H1 (cell line): ENCODE data around the gene VPS18. TPM values are rescaled to one million over a fixed set of nuclear protein-coding genes. Genes with fewer than 3 reads are reported as not detected.

Experiments used
- BACH1 ChIP-seq: IDR thresholded peaks from 2 replicates; pipeline ENCODE4 v1.6.1; 2012; ENCODE audit warnings: low read length, improper control_type of control experiment
- CHD7 ChIP-seq: fragments of 300-600 bp; sonication (generic); IDR thresholded peaks from 2 replicates; pipeline ENCODE4 v1.7.1; 2012; ENCODE audit warnings: low read length, moderate library complexity, mild to moderate bottlenecking, inconsistent platforms; ENCODE audit not compliant: insufficient replicate concordance
- EGR1 ChIP-seq: IDR thresholded peaks from 2 replicates; pipeline ENCODE4 v1.6.1; 2011; ENCODE audit warnings: low read depth, low read length, borderline replicate concordance
- GTF2F1 ChIP-seq: IDR thresholded peaks from 2 replicates; pipeline ENCODE4 v1.6.1; 2012; ENCODE audit warnings: low read depth, low read length, improper control_type of control experiment, borderline replicate concordance
- JUND ChIP-seq: IDR thresholded peaks from 2 replicates; pipeline ENCODE4 v1.6.1; 2011; ENCODE audit warnings: mild to moderate bottlenecking, improper control_type of control experiment, low read length
- MAX ChIP-seq: IDR thresholded peaks from 2 replicates; pipeline ENCODE4 v1.6.1; 2012; ENCODE audit warnings: inconsistent platforms
- POU5F1 ChIP-seq: IDR thresholded peaks from 2 replicates; pipeline ENCODE4 v1.6.1; 2011; ENCODE audit warnings: low read depth, mild to moderate bottlenecking, low read length, moderate library complexity
- TAF1 ChIP-seq: IDR thresholded peaks from 2 replicates; pipeline ENCODE4 v1.6.1; 2011; ENCODE audit warnings: mild to moderate bottlenecking, low read depth, low read length
- TAF7 ChIP-seq: optimal IDR thresholded peaks from 2 replicates; pipeline ENCODE3; 2011; ENCODE audit warnings: low read depth, mild to moderate bottlenecking, inconsistent platforms, low read length, moderate library complexity, borderline replicate concordance
- TEAD4 ChIP-seq: IDR thresholded peaks from 2 replicates; pipeline ENCODE4 v1.6.1; 2012; ENCODE audit warnings: low read depth, low read length, inconsistent platforms, mixed read lengths
- polyA plus RNA-seq, 7 experiments: library from polyadenylated mRNA; depleted of rRNA in 3 of 7; stranded (reverse) in 5 of 7; unstranded in 2 of 7; fragments of >200 nt in 5 of 7; fragments of 200-250 nt in 2 of 7; gene quantifications; 1 replicate in 5 of 7; 2 replicates in 1 of 7; 4 replicates in 1 of 7; pipeline versions ENCODE4 v1.2.1 to v1.2.3, GENCODE V29; 2011 to 2013; ENCODE audit warnings: missing spikeins in 2 of 7, mixed read lengths in 2 of 7
- total RNA-seq: library from RNA; stranded (reverse); fragmentation: NEBNext Ultra II Directional; extraction: Animal tissue kit (Norgen Biotek cat#: 25700); gene quantifications from 2 replicates; pipeline ENCODE4 v1.2.1, GENCODE V29; 2021

VPS18 gene
- total and polyA plus RNA-seq, 2 of the 8 experiments (the other 6 are each of a cell fraction or from before 2014, with no cell fraction given) = 28.9 to 32.7 TPM

GRCh38 chr15:40906991-40907802, 12.9 kb downstream of the VPS18 start (continued):
- TF ChIP-seq CHD7 = no peak
- no peak for TF ChIP-seq JUND
- TF ChIP-seq TAF7 = no peak
- no peak for TF ChIP-seq TAF1
- TF ChIP-seq GTF2F1 = no peak
- TF ChIP-seq MAX = 0 out of 2 replicates have a peak, but pooled peaks have one; percentile 13
- no peak for TF ChIP-seq TEAD4
- no peak for TF ChIP-seq POU5F1
- TF ChIP-seq BACH1 = no peak
- peak; percentile 45; the same call in 1 of the 2 replicates for TF ChIP-seq EGR1
